GM23338 (cell line): ENCODE data around the gene LCP1. TPM values are rescaled to one million over a fixed set of nuclear protein-coding genes. Genes with fewer than 3 reads are reported as not detected.

Experiments used
- ATAC-seq: fragments of 200-7000 bp; cut with Tn5 transposase; 3 replicates; pipeline ENCODE4 v1.9.1; 2020
- DNase-seq: peaks from one replicate; pipeline ENCODE4 v3.0.0-alpha.2; 2015; ENCODE audit warnings: low spot score
- H2AFZ ChIP-seq: fragments of 200-600 bp; sonication (generic); 2 replicates; pipeline ENCODE4 v1.8.0; 2016; ENCODE audit warnings: antibody characterized with exemption, mild to moderate bottlenecking, moderate library complexity
- H3F3A ChIP-seq: fragments of 200-600 bp; sonication (generic); replicated peaks from 2 replicates; pipeline ENCODE4 v1.8.0; 2017; ENCODE audit warnings: antibody characterized with exemption, mixed run types, low read depth
- H3K27ac ChIP-seq: fragments of 200-600 bp; sonication (generic); 2 replicates; pipeline ENCODE4 v1.6.1; 2016; ENCODE audit warnings: low read depth
- H3K27me3 ChIP-seq: fragments of 200-600 bp; sonication (generic); 2 replicates; pipeline ENCODE4 v1.8.0; 2016; ENCODE audit warnings: mild to moderate bottlenecking, mixed run types, moderate library complexity; ENCODE audit not compliant: insufficient read depth
- H3K36me3 ChIP-seq: fragments of 200-600 bp; sonication (generic); 2 replicates; pipeline ENCODE4 v1.8.0; 2016; ENCODE audit warnings: mild to moderate bottlenecking; ENCODE audit not compliant: insufficient read depth
- H3K4me1 ChIP-seq: fragments of 200-600 bp; sonication (generic); 2 replicates; pipeline ENCODE4 v1.8.0; 2016; ENCODE audit warnings: mild to moderate bottlenecking, moderate library complexity; ENCODE audit not compliant: insufficient read depth
- H3K4me2 ChIP-seq: fragments of 200-600 bp; sonication (generic); 2 replicates; pipeline ENCODE4 v1.7.1; 2017; ENCODE audit warnings: mixed run types
- H3K4me3 ChIP-seq: fragments of 200-600 bp; sonication (generic); 2 replicates; pipeline ENCODE4 v1.6.1; 2016; ENCODE audit warnings: mixed run types
- H3K79me2 ChIP-seq: fragments of 200-600 bp; sonication (generic); replicated peaks from 2 replicates; pipeline ENCODE4 v1.8.0; 2017; ENCODE audit warnings: mild to moderate bottlenecking; ENCODE audit not compliant: insufficient read depth
- H3K9me2 ChIP-seq: fragments of 200-600 bp; sonication (generic); 2 replicates; pipeline ENCODE4 v1.8.0; 2017; ENCODE audit not compliant: insufficient read depth
- H4K20me1 ChIP-seq: fragments of 200-600 bp; sonication (generic); replicated peaks from 2 replicates; pipeline ENCODE4 v1.8.0; 2017; ENCODE audit warnings: mild to moderate bottlenecking; ENCODE audit not compliant: insufficient read depth
- H3K27ac Mint-ChIP-seq: 2 replicates; pipeline ENCODE4 v1.8.0; 2020; ENCODE audit warnings: inconsistent platforms, mild to moderate bottlenecking, moderate library complexity, mixed read lengths
- H3K27me3 Mint-ChIP-seq: 3 replicates; pipeline ENCODE4 v1.8.0; 2022; ENCODE audit warnings: low read depth, mild to moderate bottlenecking, moderate library complexity, mixed read lengths, inconsistent platforms; ENCODE audit not compliant: insufficient read depth, poor library complexity
- H3K36me3 Mint-ChIP-seq: 3 replicates; pipeline ENCODE4 v1.8.0; 2021; ENCODE audit warnings: low read depth, mild to moderate bottlenecking, inconsistent platforms, moderate library complexity, mixed read lengths
- H3K4me1 Mint-ChIP-seq: 3 replicates; pipeline ENCODE4 v1.8.0; 2020; ENCODE audit warnings: mild to moderate bottlenecking, inconsistent platforms, mixed read lengths
- H3K4me3 Mint-ChIP-seq: 3 replicates; pipeline ENCODE4 v1.8.0; 2021; ENCODE audit warnings: moderate library complexity, mild to moderate bottlenecking, inconsistent platforms, mixed read lengths
- H3K9me3 Mint-ChIP-seq: 3 replicates; pipeline ENCODE4 v1.8.0; 2020; ENCODE audit warnings: moderate library complexity, mild to moderate bottlenecking, inconsistent platforms, mixed read lengths
- CREB1 ChIP-seq: fragments of 250-450 bp; sonication (Bioruptor Pico); IDR thresholded peaks from 2 replicates; pipeline ENCODE4 v1.5.0; 2020; ENCODE audit warnings: low read depth, mild to moderate bottlenecking, moderate library complexity
- EZH2 ChIP-seq: fragments of 200-600 bp; sonication (generic); IDR thresholded peaks from one replicate; pipeline ENCODE4 v1.8.0; 2017; ENCODE audit warnings: antibody characterized with exemption, mild to moderate bottlenecking, low read depth; ENCODE audit not compliant: unreplicated experiment
- EZH2phosphoT487 ChIP-seq: fragments of 200-600 bp; sonication (generic); IDR thresholded peaks from one replicate; pipeline ENCODE4 v1.8.1; 2018; ENCODE audit warnings: antibody characterized with exemption; ENCODE audit not compliant: unreplicated experiment
- JUNB ChIP-seq: IDR thresholded peaks from one replicate; pipeline ENCODE4 v1.6.1; 2016; ENCODE audit warnings: antibody characterized with exemption; ENCODE audit not compliant: unreplicated experiment
- NANOG ChIP-seq: IDR thresholded peaks from 2 replicates; pipeline ENCODE4 v1.6.1; 2016; ENCODE audit warnings: antibody characterized with exemption, borderline replicate concordance
- POLR2AphosphoS5 ChIP-seq: IDR thresholded peaks from 2 replicates; pipeline ENCODE4 v1.6.1; 2016; ENCODE audit warnings: antibody characterized with exemption, low read depth
- STAT1 ChIP-seq: IDR thresholded peaks from one replicate; pipeline ENCODE4 v1.6.1; 2016; ENCODE audit warnings: antibody characterized with exemption; ENCODE audit not compliant: unreplicated experiment
- ZNF114 ChIP-seq: fragments of 250-450 bp; sonication (Bioruptor Pico); IDR thresholded peaks from 2 replicates; pipeline ENCODE4 v1.5.0; 2020; ENCODE audit warnings: mild to moderate bottlenecking, moderate library complexity
- ZNF331 ChIP-seq: fragments of 250-450 bp; sonication (Bioruptor Pico); IDR thresholded peaks from 2 replicates; pipeline ENCODE4 v1.5.0; 2020; ENCODE audit warnings: low read depth, mild to moderate bottlenecking, moderate library complexity
- polyA plus RNA-seq: library from polyadenylated mRNA; unstranded; fragments of >200 nt; fragmentation: Nextera tagmentation; extraction: Ambion mirVana; gene quantifications from 2 replicates; pipeline ENCODE4 v1.2.1, GENCODE V29; 2016
- total RNA-seq: library from RNA; depleted of rRNA; stranded (reverse); fragments of >200 nt; shearing (Covaris generic); gene quantifications from 2 replicates; pipeline ENCODE4 v1.2.3, GENCODE V29; 2014
- TF ChIP-seq, protein P1 (sequence below), 2 experiments: fragments of 200-600 bp in 1 of 2; sonication (generic) in 1 of 2; conservative IDR thresholded peaks; 2 replicates each; pipeline versions ENCODE4 v1.5.1 to v1.6.1; 2016 to 2017; ENCODE audit warnings: antibody characterized with exemption in 2 of 2, low read depth in 2 of 2, mild to moderate bottlenecking in 2 of 2, moderate library complexity in 1 of 2
- TF ChIP-seq, protein P2 (sequence below): fragments of 250-450 bp; sonication (Bioruptor Pico); IDR thresholded peaks from 2 replicates; pipeline ENCODE4 v1.5.0; 2020; ENCODE audit warnings: mild to moderate bottlenecking, moderate library complexity
- TF ChIP-seq, protein P3 (sequence below): IDR thresholded peaks from one replicate; pipeline ENCODE4 v1.6.1; 2018; ENCODE audit warnings: antibody characterized with exemption; ENCODE audit not compliant: unreplicated experiment
- TF ChIP-seq, protein P4 (sequence below): IDR thresholded peaks from 2 replicates; pipeline ENCODE4 v1.6.1; 2016; ENCODE audit warnings: antibody characterized with exemption

Gene LCP1
- total and polyA plus RNA-seq, 2 experiments from 2014 or later: 1.9 to 3.4 TPM

- no peaks in the 10 kb centered on the region for H3K36me3 ChIP-seq
- no peak overlapping the region for H3K4me3 ChIP-seq
- Mint-ChIP-seq H3K36me3 (no peaks in the 10 kb centered on the region), H3K4me3 (no peak overlapping the region), H3K9me3 (no peaks in the 10 kb centered on the region), H3K27me3 (peaks cover 3% of the 10 kb centered on the region), H3K27ac (no peak overlapping the region), H3K4me1 (peaks cover 4% of the 10 kb centered on the region; the same call in 2 of the 3 replicates)
- no peaks in the 10 kb centered on the region for H3K4me1 ChIP-seq
- no peaks in the 10 kb centered on the region for H4K20me1 ChIP-seq
- H3F3A ChIP-seq: no peaks in the 10 kb centered on the region
- no peak for TF ChIP-seq ZNF331 (CRISPR knock-in tag)
- TF ChIP-seq, protein P1, sequence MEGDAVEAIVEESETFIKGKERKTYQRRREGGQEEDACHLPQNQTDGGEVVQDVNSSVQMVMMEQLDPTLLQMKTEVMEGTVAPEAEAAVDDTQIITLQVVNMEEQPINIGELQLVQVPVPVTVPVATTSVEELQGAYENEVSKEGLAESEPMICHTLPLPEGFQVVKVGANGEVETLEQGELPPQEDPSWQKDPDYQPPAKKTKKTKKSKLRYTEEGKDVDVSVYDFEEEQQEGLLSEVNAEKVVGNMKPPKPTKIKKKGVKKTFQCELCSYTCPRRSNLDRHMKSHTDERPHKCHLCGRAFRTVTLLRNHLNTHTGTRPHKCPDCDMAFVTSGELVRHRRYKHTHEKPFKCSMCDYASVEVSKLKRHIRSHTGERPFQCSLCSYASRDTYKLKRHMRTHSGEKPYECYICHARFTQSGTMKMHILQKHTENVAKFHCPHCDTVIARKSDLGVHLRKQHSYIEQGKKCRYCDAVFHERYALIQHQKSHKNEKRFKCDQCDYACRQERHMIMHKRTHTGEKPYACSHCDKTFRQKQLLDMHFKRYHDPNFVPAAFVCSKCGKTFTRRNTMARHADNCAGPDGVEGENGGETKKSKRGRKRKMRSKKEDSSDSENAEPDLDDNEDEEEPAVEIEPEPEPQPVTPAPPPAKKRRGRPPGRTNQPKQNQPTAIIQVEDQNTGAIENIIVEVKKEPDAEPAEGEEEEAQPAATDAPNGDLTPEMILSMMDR (conservative IDR thresholded peaks at IDR 0.05; ENCODE audit: low read depth in 2 of 2): no peak
- TF ChIP-seq, protein P2, sequence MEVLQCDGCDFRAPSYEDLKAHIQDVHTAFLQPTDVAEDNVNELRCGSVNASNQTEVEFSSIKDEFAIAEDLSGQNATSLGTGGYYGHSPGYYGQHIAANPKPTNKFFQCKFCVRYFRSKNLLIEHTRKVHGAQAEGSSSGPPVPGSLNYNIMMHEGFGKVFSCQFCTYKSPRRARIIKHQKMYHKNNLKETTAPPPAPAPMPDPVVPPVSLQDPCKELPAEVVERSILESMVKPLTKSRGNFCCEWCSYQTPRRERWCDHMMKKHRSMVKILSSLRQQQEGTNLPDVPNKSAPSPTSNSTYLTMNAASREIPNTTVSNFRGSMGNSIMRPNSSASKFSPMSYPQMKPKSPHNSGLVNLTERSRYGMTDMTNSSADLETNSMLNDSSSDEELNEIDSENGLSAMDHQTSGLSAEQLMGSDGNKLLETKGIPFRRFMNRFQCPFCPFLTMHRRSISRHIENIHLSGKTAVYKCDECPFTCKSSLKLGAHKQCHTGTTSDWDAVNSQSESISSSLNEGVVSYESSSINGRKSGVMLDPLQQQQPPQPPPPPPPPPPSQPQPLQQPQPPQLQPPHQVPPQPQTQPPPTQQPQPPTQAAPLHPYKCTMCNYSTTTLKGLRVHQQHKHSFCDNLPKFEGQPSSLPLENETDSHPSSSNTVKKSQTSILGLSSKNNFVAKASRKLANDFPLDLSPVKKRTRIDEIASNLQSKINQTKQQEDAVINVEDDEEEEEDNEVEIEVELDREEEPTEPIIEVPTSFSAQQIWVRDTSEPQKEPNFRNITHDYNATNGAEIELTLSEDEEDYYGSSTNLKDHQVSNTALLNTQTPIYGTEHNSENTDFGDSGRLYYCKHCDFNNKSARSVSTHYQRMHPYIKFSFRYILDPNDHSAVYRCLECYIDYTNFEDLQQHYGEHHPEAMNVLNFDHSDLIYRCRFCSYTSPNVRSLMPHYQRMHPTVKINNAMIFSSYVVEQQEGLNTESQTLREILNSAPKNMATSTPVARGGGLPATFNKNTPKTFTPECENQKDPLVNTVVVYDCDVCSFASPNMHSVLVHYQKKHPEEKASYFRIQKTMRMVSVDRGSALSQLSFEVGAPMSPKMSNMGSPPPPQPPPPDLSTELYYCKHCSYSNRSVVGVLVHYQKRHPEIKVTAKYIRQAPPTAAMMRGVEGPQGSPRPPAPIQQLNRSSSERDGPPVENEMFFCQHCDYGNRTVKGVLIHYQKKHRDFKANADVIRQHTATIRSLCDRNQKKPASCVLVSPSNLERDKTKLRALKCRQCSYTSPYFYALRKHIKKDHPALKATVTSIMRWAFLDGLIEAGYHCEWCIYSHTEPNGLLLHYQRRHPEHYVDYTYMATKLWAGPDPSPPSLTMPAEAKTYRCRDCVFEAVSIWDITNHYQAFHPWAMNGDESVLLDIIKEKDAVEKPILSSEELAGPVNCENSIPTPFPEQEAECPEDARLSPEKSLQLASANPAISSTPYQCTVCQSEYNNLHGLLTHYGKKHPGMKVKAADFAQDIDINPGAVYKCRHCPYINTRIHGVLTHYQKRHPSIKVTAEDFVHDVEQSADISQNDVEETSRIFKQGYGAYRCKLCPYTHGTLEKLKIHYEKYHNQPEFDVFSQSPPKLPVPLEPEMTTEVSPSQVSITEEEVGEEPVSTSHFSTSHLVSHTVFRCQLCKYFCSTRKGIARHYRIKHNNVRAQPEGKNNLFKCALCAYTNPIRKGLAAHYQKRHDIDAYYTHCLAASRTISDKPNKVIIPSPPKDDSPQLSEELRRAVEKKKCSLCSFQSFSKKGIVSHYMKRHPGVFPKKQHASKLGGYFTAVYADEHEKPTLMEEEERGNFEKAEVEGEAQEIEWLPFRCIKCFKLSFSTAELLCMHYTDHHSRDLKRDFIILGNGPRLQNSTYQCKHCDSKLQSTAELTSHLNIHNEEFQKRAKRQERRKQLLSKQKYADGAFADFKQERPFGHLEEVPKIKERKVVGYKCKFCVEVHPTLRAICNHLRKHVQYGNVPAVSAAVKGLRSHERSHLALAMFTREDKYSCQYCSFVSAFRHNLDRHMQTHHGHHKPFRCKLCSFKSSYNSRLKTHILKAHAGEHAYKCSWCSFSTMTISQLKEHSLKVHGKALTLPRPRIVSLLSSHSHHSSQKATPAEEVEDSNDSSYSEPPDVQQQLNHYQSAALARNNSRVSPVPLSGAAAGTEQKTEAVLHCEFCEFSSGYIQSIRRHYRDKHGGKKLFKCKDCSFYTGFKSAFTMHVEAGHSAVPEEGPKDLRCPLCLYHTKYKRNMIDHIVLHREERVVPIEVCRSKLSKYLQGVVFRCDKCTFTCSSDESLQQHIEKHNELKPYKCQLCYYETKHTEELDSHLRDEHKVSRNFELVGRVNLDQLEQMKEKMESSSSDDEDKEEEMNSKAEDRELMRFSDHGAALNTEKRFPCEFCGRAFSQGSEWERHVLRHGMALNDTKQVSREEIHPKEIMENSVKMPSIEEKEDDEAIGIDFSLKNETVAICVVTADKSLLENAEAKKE (CRISPR knock-in tag): no peak
- TF ChIP-seq, protein P3, sequence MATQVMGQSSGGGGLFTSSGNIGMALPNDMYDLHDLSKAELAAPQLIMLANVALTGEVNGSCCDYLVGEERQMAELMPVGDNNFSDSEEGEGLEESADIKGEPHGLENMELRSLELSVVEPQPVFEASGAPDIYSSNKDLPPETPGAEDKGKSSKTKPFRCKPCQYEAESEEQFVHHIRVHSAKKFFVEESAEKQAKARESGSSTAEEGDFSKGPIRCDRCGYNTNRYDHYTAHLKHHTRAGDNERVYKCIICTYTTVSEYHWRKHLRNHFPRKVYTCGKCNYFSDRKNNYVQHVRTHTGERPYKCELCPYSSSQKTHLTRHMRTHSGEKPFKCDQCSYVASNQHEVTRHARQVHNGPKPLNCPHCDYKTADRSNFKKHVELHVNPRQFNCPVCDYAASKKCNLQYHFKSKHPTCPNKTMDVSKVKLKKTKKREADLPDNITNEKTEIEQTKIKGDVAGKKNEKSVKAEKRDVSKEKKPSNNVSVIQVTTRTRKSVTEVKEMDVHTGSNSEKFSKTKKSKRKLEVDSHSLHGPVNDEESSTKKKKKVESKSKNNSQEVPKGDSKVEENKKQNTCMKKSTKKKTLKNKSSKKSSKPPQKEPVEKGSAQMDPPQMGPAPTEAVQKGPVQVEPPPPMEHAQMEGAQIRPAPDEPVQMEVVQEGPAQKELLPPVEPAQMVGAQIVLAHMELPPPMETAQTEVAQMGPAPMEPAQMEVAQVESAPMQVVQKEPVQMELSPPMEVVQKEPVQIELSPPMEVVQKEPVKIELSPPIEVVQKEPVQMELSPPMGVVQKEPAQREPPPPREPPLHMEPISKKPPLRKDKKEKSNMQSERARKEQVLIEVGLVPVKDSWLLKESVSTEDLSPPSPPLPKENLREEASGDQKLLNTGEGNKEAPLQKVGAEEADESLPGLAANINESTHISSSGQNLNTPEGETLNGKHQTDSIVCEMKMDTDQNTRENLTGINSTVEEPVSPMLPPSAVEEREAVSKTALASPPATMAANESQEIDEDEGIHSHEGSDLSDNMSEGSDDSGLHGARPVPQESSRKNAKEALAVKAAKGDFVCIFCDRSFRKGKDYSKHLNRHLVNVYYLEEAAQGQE: no peak
- no peak for TF ChIP-seq NANOG
- TF ChIP-seq POLR2AphosphoS5: no peak
- TF ChIP-seq CREB1 (CRISPR knock-in tag): no peak
- no peak for TF ChIP-seq JUNB
- no peak for TF ChIP-seq EZH2
- no peak for TF ChIP-seq ZNF114 (CRISPR knock-in tag)
- no peak for TF ChIP-seq STAT1
- TF ChIP-seq EZH2phosphoT487: no peak
- TF ChIP-seq, protein P4, sequence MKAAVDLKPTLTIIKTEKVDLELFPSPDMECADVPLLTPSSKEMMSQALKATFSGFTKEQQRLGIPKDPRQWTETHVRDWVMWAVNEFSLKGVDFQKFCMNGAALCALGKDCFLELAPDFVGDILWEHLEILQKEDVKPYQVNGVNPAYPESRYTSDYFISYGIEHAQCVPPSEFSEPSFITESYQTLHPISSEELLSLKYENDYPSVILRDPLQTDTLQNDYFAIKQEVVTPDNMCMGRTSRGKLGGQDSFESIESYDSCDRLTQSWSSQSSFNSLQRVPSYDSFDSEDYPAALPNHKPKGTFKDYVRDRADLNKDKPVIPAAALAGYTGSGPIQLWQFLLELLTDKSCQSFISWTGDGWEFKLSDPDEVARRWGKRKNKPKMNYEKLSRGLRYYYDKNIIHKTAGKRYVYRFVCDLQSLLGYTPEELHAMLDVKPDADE: no peak
- DNase-seq: no peak
- no peak overlapping the region for H3K4me2 ChIP-seq
- H3K27ac ChIP-seq: no peak overlapping the region
- no peaks in the 10 kb centered on the region for H3K79me2 ChIP-seq
- H3K9me2 ChIP-seq: 0 out of 2 replicates have a peak, but pooled peaks cover 3% of the 10 kb centered on the region
- ATAC-seq: no peak
- no peak overlapping the region for H2AFZ ChIP-seq
- H3K27me3 ChIP-seq: no peaks in the 10 kb centered on the region
These were observed 85.0 kb downstream of the LCP1 start for GRCh38 chr13:46097015-46097414.
